C4-2B (cell line): ENCODE measurements around the gene CDH23.

Experiments used
- H3K27ac ChIP-seq: fragments of 450-650 bp; 2 replicates; pipeline ENCODE4 v1.5.1; 2017
- ZFX ChIP-seq: fragments of 450-650 bp; IDR thresholded peaks from 2 replicates; pipeline ENCODE4 v1.6.1; 2017
- TF ChIP-seq, protein P1 (sequence below): fragments of 450-650 bp; conservative IDR thresholded peaks from 2 replicates; pipeline ENCODE4 v1.5.1; 2017; ENCODE audit warnings: mild to moderate bottlenecking

CDH23 gene

DNA sequence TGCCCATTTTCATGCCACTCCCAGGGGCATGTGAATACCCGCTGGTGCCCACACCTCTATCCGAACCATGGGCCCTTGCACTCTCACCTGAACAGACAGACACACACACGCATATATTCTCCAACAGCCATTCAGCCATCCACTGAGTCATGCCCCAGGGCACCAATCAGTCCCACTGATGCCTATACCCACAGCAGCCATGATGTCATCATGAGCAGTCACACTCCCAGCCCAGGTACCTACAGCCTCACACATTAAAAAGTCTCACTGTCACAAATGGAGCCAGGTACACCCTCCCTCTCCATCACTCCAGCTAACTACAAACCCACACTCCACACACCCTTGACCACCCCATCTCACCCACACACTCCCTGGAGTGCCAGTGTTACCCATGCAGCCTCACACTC is 364.4 kb downstream of the CDH23 start:
- no peak overlapping the region for H3K27ac ChIP-seq
- TF ChIP-seq, protein P1, sequence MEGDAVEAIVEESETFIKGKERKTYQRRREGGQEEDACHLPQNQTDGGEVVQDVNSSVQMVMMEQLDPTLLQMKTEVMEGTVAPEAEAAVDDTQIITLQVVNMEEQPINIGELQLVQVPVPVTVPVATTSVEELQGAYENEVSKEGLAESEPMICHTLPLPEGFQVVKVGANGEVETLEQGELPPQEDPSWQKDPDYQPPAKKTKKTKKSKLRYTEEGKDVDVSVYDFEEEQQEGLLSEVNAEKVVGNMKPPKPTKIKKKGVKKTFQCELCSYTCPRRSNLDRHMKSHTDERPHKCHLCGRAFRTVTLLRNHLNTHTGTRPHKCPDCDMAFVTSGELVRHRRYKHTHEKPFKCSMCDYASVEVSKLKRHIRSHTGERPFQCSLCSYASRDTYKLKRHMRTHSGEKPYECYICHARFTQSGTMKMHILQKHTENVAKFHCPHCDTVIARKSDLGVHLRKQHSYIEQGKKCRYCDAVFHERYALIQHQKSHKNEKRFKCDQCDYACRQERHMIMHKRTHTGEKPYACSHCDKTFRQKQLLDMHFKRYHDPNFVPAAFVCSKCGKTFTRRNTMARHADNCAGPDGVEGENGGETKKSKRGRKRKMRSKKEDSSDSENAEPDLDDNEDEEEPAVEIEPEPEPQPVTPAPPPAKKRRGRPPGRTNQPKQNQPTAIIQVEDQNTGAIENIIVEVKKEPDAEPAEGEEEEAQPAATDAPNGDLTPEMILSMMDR, result no peak
- TF ChIP-seq ZFX, result no peak

DNA sequence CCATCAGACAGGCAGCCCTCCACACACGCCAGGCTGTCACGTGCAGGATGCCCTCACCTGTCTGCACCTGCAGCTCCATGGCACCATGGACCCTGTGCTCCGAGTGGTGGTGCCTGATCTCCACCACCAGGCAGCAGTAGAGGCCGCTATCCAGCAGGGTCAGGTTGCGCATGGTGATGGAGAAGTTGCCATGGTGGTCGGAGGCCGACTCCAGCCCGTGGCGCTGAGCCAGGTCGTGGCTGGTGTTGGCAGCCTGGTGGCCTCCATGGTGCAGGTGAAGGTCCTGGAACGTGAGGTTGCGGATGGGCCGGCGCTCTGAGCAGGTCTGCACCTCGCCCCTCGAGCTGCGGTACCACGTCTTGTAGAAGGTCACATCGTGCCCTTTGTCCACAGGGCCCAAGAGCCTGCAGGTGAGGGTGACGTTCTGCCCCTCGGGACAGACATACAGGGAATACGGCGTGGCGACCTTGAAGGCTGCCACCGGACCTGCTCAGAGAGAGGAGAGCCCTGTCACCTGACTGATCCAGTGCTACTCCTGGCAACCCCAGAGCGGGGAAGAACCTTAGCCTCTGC is 364.9 kb downstream of the CDH23 start:
- H3K27ac ChIP-seq, result no peak overlapping the region
- TF ChIP-seq, protein P1, result no peak; the same call in 1 of the 2 replicates
- TF ChIP-seq ZFX, result no peak

DNA sequence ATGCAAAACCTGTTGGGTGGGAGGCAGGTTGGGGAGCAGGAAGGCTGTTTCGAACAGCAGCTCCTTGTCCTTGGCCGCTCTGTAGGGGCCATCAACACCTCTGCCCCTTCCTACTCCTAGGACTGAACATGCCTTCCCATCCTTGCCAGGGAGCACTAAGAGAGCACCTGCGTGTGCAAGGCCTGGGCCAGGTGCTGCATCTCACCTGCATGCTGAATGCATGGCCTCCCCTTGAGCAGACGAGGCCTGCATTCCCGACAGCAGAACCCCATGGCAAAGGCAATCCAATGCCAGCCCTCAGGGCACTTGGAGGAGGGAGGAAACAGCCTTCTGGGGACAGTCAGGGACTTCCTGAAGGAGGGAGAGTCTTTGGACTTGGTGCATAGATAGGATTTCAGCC is 365.6 kb downstream of the CDH23 start:
- TF ChIP-seq, protein P1, result no peak
- TF ChIP-seq ZFX, result no peak
- H3K27ac ChIP-seq, result no peak overlapping the region

DNA sequence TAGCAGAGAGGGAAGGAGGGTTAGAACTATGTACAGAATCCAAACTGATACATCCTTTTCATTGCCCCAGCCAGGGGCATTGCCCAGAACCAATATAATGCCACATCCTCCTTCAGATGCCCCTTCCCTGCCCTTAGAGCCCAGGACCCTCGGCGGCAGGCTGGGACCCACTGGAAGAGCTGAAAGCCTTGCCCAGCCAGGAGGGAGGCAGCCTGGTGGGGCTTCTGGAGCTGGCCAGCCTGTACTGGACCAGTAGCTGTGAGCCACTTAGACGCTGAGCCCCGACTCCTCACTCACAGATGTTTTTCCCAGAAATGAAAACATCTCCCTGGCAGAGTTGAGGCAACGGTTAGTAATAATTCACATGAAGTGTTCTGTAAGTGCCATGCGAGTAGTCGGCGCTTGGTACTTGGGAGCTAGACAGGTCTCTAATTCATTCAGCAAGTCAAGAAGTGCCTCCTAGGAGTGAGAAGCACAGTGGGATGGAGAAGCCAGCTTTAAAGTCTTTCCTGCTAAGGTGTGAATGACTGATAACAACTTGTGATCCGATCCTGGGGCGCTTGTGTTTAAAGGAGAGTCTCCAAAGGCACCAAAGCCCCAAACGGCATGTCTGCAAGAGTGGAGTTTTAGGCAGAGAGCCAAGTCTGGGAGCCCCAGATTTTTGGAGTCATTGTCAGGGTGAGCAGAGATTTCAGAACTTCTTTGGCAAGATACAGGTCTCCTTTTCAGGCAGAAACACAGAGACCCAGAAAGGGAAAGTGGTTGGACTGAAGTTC is 366.8 kb downstream of the CDH23 start:
- H3K27ac ChIP-seq, result no peak overlapping the region
- no peak for TF ChIP-seq ZFX
- TF ChIP-seq, protein P1, result no peak

DNA sequence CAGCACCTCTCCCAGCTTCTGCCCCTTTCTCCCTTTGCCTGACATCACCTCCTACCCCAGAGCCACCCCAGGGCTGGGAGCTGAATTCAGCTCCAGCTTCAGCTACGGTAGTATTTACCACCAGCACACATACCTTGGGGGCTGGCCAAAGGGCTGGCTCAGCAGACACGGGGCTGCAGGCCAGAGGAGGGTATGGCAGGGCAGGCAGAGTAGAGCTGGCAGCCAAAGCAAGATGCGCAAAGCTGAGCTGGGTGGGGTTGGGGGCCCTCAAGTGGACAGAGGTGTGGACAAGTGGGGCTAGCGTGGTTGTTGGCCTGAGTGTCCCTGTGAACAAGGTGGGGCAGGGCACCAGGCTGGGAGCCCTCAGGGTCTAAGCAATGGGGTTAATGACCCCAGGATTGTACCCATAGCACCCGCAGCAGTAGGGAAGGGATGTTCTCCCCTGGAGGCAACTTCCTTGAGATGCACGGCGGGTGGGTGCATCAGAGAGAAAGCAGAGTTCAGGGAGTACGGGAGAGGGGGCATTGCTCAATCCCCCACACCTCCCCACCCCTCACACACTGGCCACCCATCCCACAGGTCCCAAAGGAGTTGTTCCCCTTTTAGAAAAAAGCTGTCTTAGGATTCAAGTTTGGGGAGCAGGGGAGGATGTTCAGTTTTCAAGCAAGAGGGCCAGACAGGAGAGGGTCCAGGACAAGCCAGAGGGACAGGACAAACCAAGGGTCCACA is 368.6 kb downstream of the CDH23 start:
- TF ChIP-seq, protein P1, result no peak
- TF ChIP-seq ZFX, result no peak
- H3K27ac ChIP-seq, result no peak overlapping the region

DNA sequence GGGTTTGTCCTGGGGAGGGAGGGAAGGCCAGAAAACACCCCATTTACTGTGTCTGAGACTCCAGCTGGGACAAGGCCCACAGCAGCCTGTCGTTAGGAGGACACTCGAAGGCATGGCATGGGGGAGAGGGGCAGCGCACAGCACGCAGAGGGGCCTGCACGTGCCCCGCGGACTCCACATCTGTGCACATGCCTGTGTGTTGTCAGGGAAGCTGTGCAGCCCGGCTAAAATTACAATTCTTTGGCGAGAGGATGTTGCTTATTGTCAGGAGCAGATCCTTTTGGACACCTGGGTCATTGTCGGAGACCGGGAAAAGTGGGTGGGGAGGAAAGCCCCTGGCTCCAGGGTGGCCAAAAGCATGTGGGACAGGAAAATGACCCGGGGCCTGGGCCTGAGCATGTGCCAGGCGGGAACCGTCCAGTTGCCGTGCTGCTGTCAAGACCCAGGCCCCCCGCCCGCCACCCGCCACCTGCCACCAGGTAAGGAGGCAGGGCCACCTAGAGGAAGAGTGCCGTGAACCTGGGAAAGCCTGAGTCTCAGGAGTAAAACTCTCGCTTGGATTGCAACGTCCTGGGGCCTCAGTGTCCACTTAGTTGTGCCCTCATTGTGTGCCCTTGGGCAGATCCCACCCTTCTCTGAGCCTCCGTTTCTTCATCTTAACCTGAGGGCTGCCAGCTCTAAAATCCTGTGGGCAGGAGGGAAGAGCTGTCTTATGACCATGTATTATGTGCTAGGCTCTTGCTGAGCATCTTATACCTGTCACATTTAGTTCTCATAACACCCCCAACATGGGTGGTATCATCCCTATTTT is 369.4 kb downstream of the CDH23 start:
- TF ChIP-seq, protein P1, result no peak
- TF ChIP-seq ZFX, result no peak
- H3K27ac ChIP-seq, result no peak overlapping the region
